Gastrocnemius medialis (tissue), 4 donors: ENCODE data around the gene SLC16A13.

Experiments
- POLR2A ChIP-seq, 2 donors: fragments of 450-650 bp; IDR thresholded peaks; one replicate each; pipeline ENCODE4 v1.6.1; 2017; ENCODE audit warnings: antibody characterized with exemption in 2 of 2, mild to moderate bottlenecking in 2 of 2, moderate library complexity in 2 of 2
- TF ChIP-seq, protein P1 (sequence below), 5 experiments: fragments of 450-650 bp in 3 of 5; fragments of 200-600 bp in 2 of 5; sonication (generic) in 2 of 5; IDR thresholded peaks in 4 of 5; conservative IDR thresholded peaks in 1 of 5; 1 replicate in 4 of 5; 2 replicates in 1 of 5; pipeline ENCODE4 v1.5.1; 2016 to 2019; ENCODE audit warnings: antibody characterized with exemption in 5 of 5, mild to moderate bottlenecking in 3 of 5, moderate library complexity in 3 of 5

DNA sequence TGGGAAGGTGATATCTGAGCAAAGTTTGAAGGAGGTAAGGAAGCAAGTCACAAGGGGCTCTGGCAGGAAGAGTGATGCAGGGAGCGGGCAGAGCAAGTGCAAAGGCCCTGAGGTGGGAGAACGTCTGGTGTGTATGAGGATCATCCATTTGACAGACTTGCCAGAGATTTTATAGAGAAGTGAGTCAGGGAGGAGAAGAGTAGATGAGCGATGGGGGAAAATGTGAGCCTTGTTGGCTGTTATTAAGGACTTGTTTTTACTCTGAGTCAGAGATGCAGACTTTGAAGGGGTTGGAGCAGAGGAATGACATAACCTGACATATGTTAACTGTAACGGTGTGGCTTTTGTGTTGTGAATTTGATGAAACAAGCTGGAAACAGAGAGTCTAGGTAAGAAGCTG, 47.8 kb downstream of the SLC16A13 start:
- TF ChIP-seq, protein P1, sequence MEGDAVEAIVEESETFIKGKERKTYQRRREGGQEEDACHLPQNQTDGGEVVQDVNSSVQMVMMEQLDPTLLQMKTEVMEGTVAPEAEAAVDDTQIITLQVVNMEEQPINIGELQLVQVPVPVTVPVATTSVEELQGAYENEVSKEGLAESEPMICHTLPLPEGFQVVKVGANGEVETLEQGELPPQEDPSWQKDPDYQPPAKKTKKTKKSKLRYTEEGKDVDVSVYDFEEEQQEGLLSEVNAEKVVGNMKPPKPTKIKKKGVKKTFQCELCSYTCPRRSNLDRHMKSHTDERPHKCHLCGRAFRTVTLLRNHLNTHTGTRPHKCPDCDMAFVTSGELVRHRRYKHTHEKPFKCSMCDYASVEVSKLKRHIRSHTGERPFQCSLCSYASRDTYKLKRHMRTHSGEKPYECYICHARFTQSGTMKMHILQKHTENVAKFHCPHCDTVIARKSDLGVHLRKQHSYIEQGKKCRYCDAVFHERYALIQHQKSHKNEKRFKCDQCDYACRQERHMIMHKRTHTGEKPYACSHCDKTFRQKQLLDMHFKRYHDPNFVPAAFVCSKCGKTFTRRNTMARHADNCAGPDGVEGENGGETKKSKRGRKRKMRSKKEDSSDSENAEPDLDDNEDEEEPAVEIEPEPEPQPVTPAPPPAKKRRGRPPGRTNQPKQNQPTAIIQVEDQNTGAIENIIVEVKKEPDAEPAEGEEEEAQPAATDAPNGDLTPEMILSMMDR (IDR thresholded peaks at IDR 0.05 in 4 of 5, conservative IDR thresholded peaks at IDR 0.05 in 1 of 5): no peak
- no peak for TF ChIP-seq POLR2A (IDR thresholded peaks at IDR 0.05)
